Mesendoderm (in vitro differentiated cells): ENCODE data around the gene PLEKHM1.

Experiments used
- DNase-seq: peaks from one replicate; pipeline ENCODE4 v3.0.0; 2013
- H2AK5ac ChIP-seq: 2 replicates; pipeline ENCODE4 v1.6.1; 2013; ENCODE audit warnings: low read length, inconsistent platforms
- H2BK120ac ChIP-seq: 2 replicates; pipeline ENCODE4 v1.6.1; 2013; ENCODE audit warnings: low read depth, mild to moderate bottlenecking, low read length, moderate library complexity, mixed read lengths
- H2BK15ac ChIP-seq: replicated peaks from 2 replicates; pipeline ENCODE4 v1.6.1; 2013; ENCODE audit warnings: low read depth, mild to moderate bottlenecking, moderate library complexity
- H2BK5ac ChIP-seq: 2 replicates; pipeline ENCODE4 v1.6.1; 2013; ENCODE audit warnings: low read length, inconsistent platforms
- H3K18ac ChIP-seq: 2 replicates; pipeline ENCODE4 v1.6.1; 2013; ENCODE audit warnings: mild to moderate bottlenecking, low read length, mixed read lengths
- H3K23ac ChIP-seq: one replicate; pipeline ENCODE4 v1.6.1; 2013; ENCODE audit warnings: low read length
- H3K27ac ChIP-seq: 2 replicates; pipeline ENCODE4 v1.5.1; 2013; ENCODE audit warnings: low read depth, mild to moderate bottlenecking, inconsistent platforms, low read length, moderate library complexity
- H3K27me3 ChIP-seq: 2 replicates; pipeline ENCODE4 v1.6.1; 2013; ENCODE audit warnings: low read length, control low read depth, mild to moderate bottlenecking, inconsistent platforms; ENCODE audit not compliant: insufficient read depth, poor library complexity
- H3K36me3 ChIP-seq: 2 replicates; pipeline ENCODE4 v1.6.1; 2013; ENCODE audit warnings: low read length, inconsistent platforms; ENCODE audit not compliant: control insufficient read depth, insufficient read depth
- H3K4ac ChIP-seq: one replicate; pipeline ENCODE4 v1.6.1; 2013; ENCODE audit warnings: low read depth, mild to moderate bottlenecking, low read length, moderate library complexity
- H3K4me1 ChIP-seq: 2 replicates; pipeline ENCODE4 v1.6.1; 2013; ENCODE audit warnings: low read depth, low read length, inconsistent platforms; ENCODE audit not compliant: control insufficient read depth
- H3K4me2 ChIP-seq: 2 replicates; pipeline ENCODE4 v1.6.1; 2013; ENCODE audit warnings: low read length
- H3K4me3 ChIP-seq: 2 replicates; pipeline ENCODE4 v1.5.1; 2013; ENCODE audit warnings: mild to moderate bottlenecking, low read length
- H3K56ac ChIP-seq: one replicate; pipeline ENCODE4 v1.6.1; 2013; ENCODE audit warnings: low read length
- H3K79me1 ChIP-seq: 2 replicates; pipeline ENCODE4 v1.6.1; 2013; ENCODE audit warnings: low read length, inconsistent platforms
- H3K79me2 ChIP-seq: 2 replicates; pipeline ENCODE4 v1.6.1; 2013; ENCODE audit warnings: mild to moderate bottlenecking, low read length; ENCODE audit not compliant: control insufficient read depth, insufficient read depth
- H3K9ac ChIP-seq: 2 replicates; pipeline ENCODE4 v1.6.1; 2013; ENCODE audit warnings: low read length, inconsistent platforms
- H4K5ac ChIP-seq: one replicate; pipeline ENCODE4 v1.6.1; 2013; ENCODE audit warnings: low read length
- H4K8ac ChIP-seq: one replicate; pipeline ENCODE4 v1.6.1; 2013; ENCODE audit warnings: low read depth, mild to moderate bottlenecking, control low read depth, low read length, moderate library complexity
- WGBS: extraction: QIAGEN DNeasy Blood & Tissue Kit; methylation state at CpG from one replicate; pipeline ENCODE4 v1.1.7; 2013; ENCODE audit warnings: low lambda C conversion rate, missing lambda C conversion rate; ENCODE audit not compliant: insufficient coverage; ENCODE audit errors: extremely low coverage; 5-methylcytosine and 5-hydroxymethylcytosine counted together

Gene PLEKHM1

DNA sequence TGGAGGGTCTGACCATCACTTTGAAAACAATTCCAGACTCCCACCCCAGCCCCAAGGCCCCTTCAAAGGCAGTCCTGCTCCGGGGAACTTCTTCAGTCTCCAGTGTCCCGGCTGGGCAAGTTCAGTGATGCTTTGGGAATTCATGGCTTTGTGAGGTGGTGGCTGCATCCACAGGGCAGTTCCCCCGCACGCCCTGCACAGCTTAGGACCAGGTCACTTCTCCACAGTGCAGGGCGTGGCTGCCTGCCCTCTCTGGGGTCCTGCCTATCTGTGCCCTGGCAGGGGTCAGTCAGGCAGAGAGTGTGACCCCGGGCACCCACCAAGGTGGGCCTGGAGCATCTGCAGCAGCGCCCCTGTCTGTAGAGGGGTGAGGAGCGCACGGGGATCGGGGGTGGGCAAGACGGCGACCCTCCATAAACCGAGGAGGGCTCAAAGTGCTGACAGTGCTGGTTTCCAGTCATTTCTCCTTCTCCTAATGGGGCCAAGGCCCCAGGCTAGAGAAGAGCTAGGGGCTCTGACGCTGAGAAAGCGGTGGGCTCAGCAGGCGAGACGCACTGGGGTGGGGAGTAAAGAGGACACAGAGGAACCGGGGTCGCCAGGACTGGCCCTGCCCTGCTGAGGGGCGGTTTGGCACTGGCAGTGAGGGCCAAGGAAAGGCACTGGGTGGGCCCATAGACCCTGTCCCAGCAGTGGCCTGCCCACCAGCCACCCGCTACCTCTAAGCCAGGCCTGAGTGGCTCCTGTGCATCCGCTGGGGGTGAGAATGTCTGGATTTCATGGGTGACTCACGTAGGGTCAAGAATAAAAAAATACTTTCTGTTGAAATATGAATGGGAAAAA is 53.7 kb downstream of the PLEKHM1 start:
- Histone ChIP-seq H3K27me3 (no peaks in the 10 kb centered on the region), H2BK15ac (no peak overlapping the region), H3K36me3 (no peaks in the 10 kb centered on the region), H3K18ac (no peak overlapping the region), H3K4me2 (no peak overlapping the region), H3K4me1 (no peaks in the 10 kb centered on the region), H3K4ac (no peak overlapping the region), H3K23ac (no peak overlapping the region), H3K79me2 (no peaks in the 10 kb centered on the region), H4K8ac (no peak overlapping the region), H3K56ac (no peak overlapping the region), H2AK5ac (no peak overlapping the region), H3K4me3 (no peak overlapping the region), H3K9ac (peak overlapping the region; percentile 13), H3K79me1 (no peaks in the 10 kb centered on the region), H2BK120ac (no peak overlapping the region), H2BK5ac (no peak overlapping the region), H4K5ac (no peak overlapping the region), H3K27ac (no peak overlapping the region)
- no peak for DNase-seq
- WGBS = no CpG with 5 or more reads among the region's 23 CpGs

DNA sequence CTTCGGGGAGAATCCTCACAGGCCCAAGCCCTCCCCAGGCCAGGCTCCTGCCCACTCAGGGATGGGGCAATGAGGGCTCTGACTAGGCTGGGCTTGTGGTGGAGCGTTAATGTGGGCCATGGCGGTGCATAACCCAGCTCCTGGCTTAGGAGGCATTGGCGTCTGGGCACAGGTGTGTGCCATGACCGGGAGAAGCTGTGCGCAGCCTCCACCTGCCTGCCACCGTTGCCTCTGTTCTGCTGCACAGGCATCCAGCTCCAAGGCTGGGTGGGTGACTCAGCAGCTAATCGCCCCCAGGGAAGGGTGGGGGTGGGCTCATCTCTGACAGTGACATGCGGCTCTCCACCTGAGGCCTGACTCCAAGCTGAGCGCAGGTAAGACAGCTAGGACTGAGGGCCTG is 54.4 kb downstream of the PLEKHM1 start:
- H2BK120ac ChIP-seq = no peak overlapping the region
- H3K79me2 ChIP-seq = no peaks in the 10 kb centered on the region
- no peak overlapping the region for H2BK5ac ChIP-seq
- DNase-seq = peak; percentile 51
- no peak overlapping the region for H3K18ac ChIP-seq
- no peaks in the 10 kb centered on the region for H3K36me3 ChIP-seq
- H4K5ac ChIP-seq = no peak overlapping the region
- no peak overlapping the region for H3K27ac ChIP-seq
- no peak overlapping the region for H4K8ac ChIP-seq
- no peak overlapping the region for H3K4ac ChIP-seq
- no peak overlapping the region for H3K4me2 ChIP-seq
- no peaks in the 10 kb centered on the region for H3K27me3 ChIP-seq
- no peak overlapping the region for H3K23ac ChIP-seq
- H2BK15ac ChIP-seq = no peak overlapping the region
- H3K9ac ChIP-seq = no peak overlapping the region
- no CpG with 5 or more reads among the region's 10 CpGs for WGBS
- no peak overlapping the region for H3K4me3 ChIP-seq
- no peaks in the 10 kb centered on the region for H3K4me1 ChIP-seq
- no peaks in the 10 kb centered on the region for H3K79me1 ChIP-seq
- H2AK5ac ChIP-seq = no peak overlapping the region
- H3K56ac ChIP-seq = no peak overlapping the region

DNA sequence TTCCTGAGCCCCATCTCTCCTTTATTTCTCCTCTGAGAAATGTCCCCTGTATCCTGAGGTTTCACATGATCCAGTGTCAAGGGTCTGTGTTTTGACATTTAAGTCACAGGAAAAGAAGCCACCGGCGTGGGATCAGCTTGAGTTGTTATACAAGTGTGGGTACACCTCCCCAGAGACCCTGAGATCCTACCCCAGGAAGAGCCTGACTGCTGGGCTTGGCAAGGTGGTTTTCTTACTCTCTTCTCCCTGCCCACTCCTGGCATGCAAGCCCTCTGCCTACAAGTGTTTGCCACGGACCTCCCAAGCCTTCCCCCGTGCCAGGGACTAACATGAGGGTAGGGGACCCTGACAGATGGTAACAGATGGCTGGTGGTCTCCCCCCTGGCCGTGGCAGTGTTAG is 55.0 kb downstream of the PLEKHM1 start:
- no peaks in the 10 kb centered on the region for H3K79me1 ChIP-seq
- no peak overlapping the region for H3K4me2 ChIP-seq
- no peaks in the 10 kb centered on the region for H3K36me3 ChIP-seq
- no peak overlapping the region for H3K56ac ChIP-seq
- H3K27ac ChIP-seq = no peak overlapping the region
- no peak overlapping the region for H2BK15ac ChIP-seq
- H4K5ac ChIP-seq = no peak overlapping the region
- no peaks in the 10 kb centered on the region for H3K79me2 ChIP-seq
- no peak overlapping the region for H3K23ac ChIP-seq
- H3K4me1 ChIP-seq = no peaks in the 10 kb centered on the region
- H2BK120ac ChIP-seq = no peak overlapping the region
- H3K4me3 ChIP-seq = no peak overlapping the region
- no CpG with 5 or more reads among the region's 5 CpGs for WGBS
- no peak overlapping the region for H2BK5ac ChIP-seq
- H3K9ac ChIP-seq = no peak overlapping the region
- H3K18ac ChIP-seq = no peak overlapping the region
- no peak for DNase-seq
- no peak overlapping the region for H3K4ac ChIP-seq
- no peak overlapping the region for H2AK5ac ChIP-seq
- no peak overlapping the region for H4K8ac ChIP-seq
- peaks cover 5% of the 10 kb centered on the region for H3K27me3 ChIP-seq

DNA sequence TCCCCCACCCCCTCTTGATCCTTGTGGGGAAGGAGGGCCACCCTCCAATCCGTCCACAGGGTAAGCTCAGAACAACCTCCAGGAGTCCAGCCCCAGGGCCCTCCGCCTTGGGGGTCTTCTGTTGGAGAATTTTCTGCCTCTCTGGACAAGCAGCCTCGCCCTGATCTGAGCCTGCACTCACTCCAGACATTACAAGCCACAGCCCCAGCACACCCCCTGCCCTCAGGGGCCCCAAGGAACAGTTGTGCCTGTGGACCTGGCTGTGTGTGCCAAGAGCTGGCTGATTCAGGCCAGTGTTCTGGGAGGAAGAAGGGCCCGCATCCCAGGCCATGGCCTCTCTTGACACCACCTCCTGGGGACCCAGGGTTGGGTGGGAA is 57.4 kb downstream of the PLEKHM1 start:
- H2AK5ac ChIP-seq = no peak overlapping the region
- no CpG with 5 or more reads among the region's 4 CpGs for WGBS

DNA sequence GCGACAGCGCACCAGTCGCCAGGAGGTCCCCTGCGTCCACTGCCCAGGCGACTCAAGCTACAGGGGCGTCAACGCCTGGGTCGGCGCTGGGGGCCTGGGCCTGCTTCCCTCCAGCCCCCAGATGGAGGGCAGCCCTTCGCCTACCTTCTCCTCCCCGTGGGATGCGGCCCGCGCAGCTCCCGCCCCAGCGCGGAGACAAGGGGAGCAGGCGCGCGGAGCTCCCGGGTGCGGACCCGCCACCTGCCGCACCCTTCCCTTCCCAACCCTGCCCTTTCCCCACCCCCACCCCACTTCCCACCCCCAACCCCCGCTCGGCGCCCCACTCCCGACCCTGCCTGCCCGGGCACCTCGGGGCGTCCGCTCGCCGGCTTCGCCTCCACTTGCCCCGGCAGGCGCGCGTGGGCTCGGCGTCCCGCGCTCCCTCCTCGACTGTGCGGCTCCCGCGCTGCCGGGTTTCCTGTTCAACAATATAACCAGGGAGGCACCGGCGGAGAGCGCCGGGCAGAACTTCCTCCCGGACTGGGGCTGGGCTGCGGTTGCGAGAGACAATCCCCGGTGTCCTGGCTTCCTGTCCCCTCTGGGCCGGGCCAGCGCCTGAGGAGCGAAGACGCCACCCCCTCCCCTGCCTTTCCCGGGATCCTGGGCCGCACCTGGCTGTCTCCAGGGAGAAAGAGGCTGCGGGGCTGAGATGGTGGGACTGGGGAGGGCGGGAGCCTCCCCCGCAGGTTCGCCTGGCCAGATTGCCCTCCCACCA is 57.9 kb downstream of the PLEKHM1 start, which contains the start of gene ARHGAP27:
Gene ARHGAP27, minus strand, starts transcription at position 466 of the 754 bp plus-strand sequence. CDS start 2,591 bp downstream, outside the sequence.
- H4K8ac ChIP-seq = no peak within 1 kb of the TSS
- H3K36me3 ChIP-seq = no peaks in the 10 kb centered on the region
- no peak within 1 kb of the TSS for H2BK120ac ChIP-seq
- H3K56ac ChIP-seq = peak within 1 kb of the TSS; percentile 71
- peak; percentile 49 for DNase-seq
- peak within 1 kb of the TSS; percentile 14 for H3K18ac ChIP-seq
- H3K4ac ChIP-seq = no peak within 1 kb of the TSS
- no peak within 1 kb of the TSS for H4K5ac ChIP-seq
- H3K23ac ChIP-seq = no peak within 1 kb of the TSS
- no peaks in the 10 kb centered on the region for H3K4me1 ChIP-seq
- H3K79me2 ChIP-seq = no peaks in the 10 kb centered on the region
- peak within 1 kb of the TSS; percentile 57 for H3K4me3 ChIP-seq
- WGBS = no CpG with 5 or more reads among the region's 66 CpGs
- H3K4me2 ChIP-seq = peak within 1 kb of the TSS; percentile 94
- H2BK15ac ChIP-seq = no peak within 1 kb of the TSS
- peak within 1 kb of the TSS; percentile 65 for H3K9ac ChIP-seq
- H2AK5ac ChIP-seq = no peak within 1 kb of the TSS
- no peak within 1 kb of the TSS for H2BK5ac ChIP-seq
- peaks cover 25% of the 10 kb centered on the region for H3K27me3 ChIP-seq
- no peaks in the 10 kb centered on the region for H3K79me1 ChIP-seq
- H3K27ac ChIP-seq = no peak within 1 kb of the TSS

More for the DNA sequence above, 57.4 kb downstream of the PLEKHM1 start:
- Histone ChIP-seq H2BK15ac (no peak overlapping the region), H2BK5ac (no peak overlapping the region), H3K79me2 (no peaks in the 10 kb centered on the region), H3K27ac (no peak overlapping the region), H4K8ac (no peak overlapping the region), H3K4me2 (no peak overlapping the region), H3K4ac (no peak overlapping the region), H3K18ac (peak overlapping the region; percentile 7), H3K56ac (peak overlapping the region; percentile 67), H3K79me1 (no peaks in the 10 kb centered on the region), H2BK120ac (no peak overlapping the region), H3K36me3 (no peaks in the 10 kb centered on the region), H3K27me3 (peaks cover 25% of the 10 kb centered on the region), H4K5ac (no peak overlapping the region), H3K4me3 (no peak overlapping the region), H3K4me1 (no peaks in the 10 kb centered on the region), H3K9ac (no peak overlapping the region), H3K23ac (no peak overlapping the region)
- no peak for DNase-seq
